SK-N-SH (cell line): ENCODE measurements around the gene TBX19. TPM values are rescaled to one million over a fixed set of nuclear protein-coding genes. Genes with fewer than 3 reads are reported as not detected.

Source experiments
- CTCF ChIA-PET: fragments of 300-600, 350-600 bp; formaldehyde crosslinking; extraction: SDS; loops from one replicate; lab custom pipeline; 2021; lab: Yijun Ruan, JAX
- POLR2A ChIA-PET: fragments of 350-600 bp; sonication (Branson Sonifier 250); formaldehyde crosslinking; extraction: SDS; loops from one replicate; lab custom pipeline; 2020; ENCODE audit warnings: antibody characterized with exemption, inconsistent platforms; lab: Yijun Ruan, JAX
- DNase-seq: peaks from one replicate; pipeline ENCODE4 v3.0.0; 2012
- H2AFZ ChIP-seq: fragments of 200-600 bp; sonication (generic); 2 replicates; pipeline ENCODE4 v1.8.1; 2016; ENCODE audit warnings: antibody characterized with exemption, mild to moderate bottlenecking, low read depth
- H3F3A ChIP-seq: fragments of 200-600 bp; sonication (generic); replicated peaks from 2 replicates; pipeline ENCODE3; 2016; ENCODE audit warnings: antibody characterized with exemption, mild to moderate bottlenecking; ENCODE audit not compliant: insufficient read depth
- H3K27ac ChIP-seq, 2 experiments: fragments of 200-500 bp in 1 of 2; fragments of 200-600 bp in 1 of 2; sonication (Bioruptor generic) in 1 of 2; sonication (generic), shearing (Covaris generic) in 1 of 2; 2 replicates each; pipeline versions ENCODE4 v1.5.1 to v1.6.1; 2014 to 2016; ENCODE audit warnings: low read depth in 2 of 2, inconsistent platforms in 1 of 2, low read length in 1 of 2, mild to moderate bottlenecking in 1 of 2, mixed read lengths in 1 of 2
- H3K27me3 ChIP-seq: fragments of 200-600 bp; sonication (generic), shearing (Covaris generic); 2 replicates; pipeline ENCODE4 v1.6.1; 2016; ENCODE audit warnings: mixed run types; ENCODE audit not compliant: insufficient read depth
- H3K36me3 ChIP-seq, 2 experiments: fragments of 200-500 bp in 1 of 2; fragments of 200-600 bp in 1 of 2; sonication (Bioruptor generic) in 1 of 2; sonication (generic) in 1 of 2; replicated peaks in 1 of 2; 2 replicates each; pipeline versions ENCODE3 to v1.5.1; 2014 to 2016; ENCODE audit warnings: low read length in 1 of 2, mild to moderate bottlenecking in 1 of 2; ENCODE audit not compliant: insufficient read depth in 2 of 2, control insufficient read depth in 1 of 2
- H3K4me1 ChIP-seq, 2 experiments: fragments of 200-500 bp in 1 of 2; fragments of 200-600 bp in 1 of 2; sonication (Bioruptor generic) in 1 of 2; sonication (generic), shearing (Covaris generic) in 1 of 2; 2 replicates each; pipeline versions ENCODE4 v1.5.1 to v1.6.1; 2014 to 2016; ENCODE audit warnings: low read depth in 1 of 2, low read length in 1 of 2, mixed run types in 1 of 2; ENCODE audit not compliant: insufficient read depth in 2 of 2, control insufficient read depth in 1 of 2
- H3K4me2 ChIP-seq: fragments of 200-600 bp; sonication (generic), shearing (Covaris generic); 2 replicates; pipeline ENCODE4 v1.6.1; 2017; ENCODE audit warnings: mixed run types
- H3K4me3 ChIP-seq, 2 experiments: fragments of 200-500 bp in 1 of 2; fragments of 200-600 bp in 1 of 2; sonication (Bioruptor generic) in 1 of 2; sonication (generic), shearing (Covaris generic) in 1 of 2; 2 replicates each; pipeline versions ENCODE4 v1.5.1 to v1.8.1; 2014 to 2016; ENCODE audit warnings: low read depth in 2 of 2, inconsistent platforms in 1 of 2, low read length in 1 of 2, mild to moderate bottlenecking in 1 of 2, mixed read lengths in 1 of 2, moderate library complexity in 1 of 2
- H3K79me2 ChIP-seq: fragments of 200-600 bp; sonication (generic); 2 replicates; pipeline ENCODE4 v1.8.1; 2017; ENCODE audit warnings: mild to moderate bottlenecking; ENCODE audit not compliant: insufficient read depth
- H3K9ac ChIP-seq: fragments of 200-600 bp; sonication (generic); 2 replicates; pipeline ENCODE4 v1.6.1; 2017; ENCODE audit warnings: mixed run types
- H3K9me2 ChIP-seq: fragments of 200-600 bp; sonication (generic); 2 replicates; pipeline ENCODE4 v1.6.1; 2017; ENCODE audit warnings: mixed run types
- H3K9me3 ChIP-seq: fragments of 200-600 bp; sonication (generic); 2 replicates; pipeline ENCODE4 v1.6.1; 2017; ENCODE audit warnings: mixed run types, mild to moderate bottlenecking, moderate library complexity
- H4K20me1 ChIP-seq: fragments of 200-600 bp; sonication (generic); 2 replicates; pipeline ENCODE4 v1.6.1; 2017; ENCODE audit warnings: mild to moderate bottlenecking, mixed run types; ENCODE audit not compliant: insufficient read depth
- CHD2 ChIP-seq: fragments of 150-350 bp; IDR thresholded peaks from 2 replicates; pipeline ENCODE4 v1.6.1; 2018; ENCODE audit warnings: low read length; ENCODE audit not compliant: partially characterized antibody
- EP300 ChIP-seq, 2 experiments: IDR thresholded peaks; 2 replicates each; pipeline versions ENCODE4 v1.4.0 to v1.6.1; 2012; ENCODE audit warnings: borderline replicate concordance in 1 of 2, low read depth in 1 of 2, low read length in 1 of 2
- EZH2phosphoT487 ChIP-seq: fragments of 200-600 bp; sonication (generic); IDR thresholded peaks from 2 replicates; pipeline ENCODE4 v1.6.1; 2017; ENCODE audit warnings: low read depth, mixed run types, mild to moderate bottlenecking, antibody characterized with exemption, moderate library complexity, borderline replicate concordance
- GATA2 ChIP-seq: sonication (generic); formaldehyde crosslinking; IDR thresholded peaks from 2 replicates; pipeline ENCODE4 v1.5.0; 2020; ENCODE audit warnings: mild to moderate bottlenecking, missing genetic modification reagents
- NFIC ChIP-seq: IDR thresholded peaks from 2 replicates; pipeline ENCODE4 v1.4.0; 2012; ENCODE audit warnings: borderline replicate concordance
- NRF1 ChIP-seq: IDR thresholded peaks from 2 replicates; pipeline ENCODE4 v1.6.1; 2012; ENCODE audit warnings: low read depth, mild to moderate bottlenecking, low read length
- RCOR1 ChIP-seq: fragments of 150-350 bp; IDR thresholded peaks from 2 replicates; pipeline ENCODE4 v1.6.1; 2017; ENCODE audit warnings: antibody characterized with exemption, low read length
- REST ChIP-seq: IDR thresholded peaks from 2 replicates; pipeline ENCODE4 v1.6.1; 2012; ENCODE audit warnings: mild to moderate bottlenecking, low read depth, low read length, moderate library complexity
- RXRA ChIP-seq: IDR thresholded peaks from 2 replicates; pipeline ENCODE4 v1.4.0; 2012; ENCODE audit warnings: low read depth, mild to moderate bottlenecking, borderline replicate concordance
- SIN3A ChIP-seq: IDR thresholded peaks from 2 replicates; pipeline ENCODE4 v1.6.1; 2012; ENCODE audit warnings: low read depth, mild to moderate bottlenecking, low read length, moderate library complexity, borderline replicate concordance
- SMC3 ChIP-seq: IDR thresholded peaks from 2 replicates; pipeline ENCODE4 v1.6.1; 2012; ENCODE audit warnings: low read depth, low read length, improper control_type of control experiment
- TCF12 ChIP-seq: IDR thresholded peaks from 2 replicates; pipeline ENCODE4 v1.4.0; 2012
- USF1 ChIP-seq: IDR thresholded peaks from 2 replicates; pipeline ENCODE4 v1.4.0; 2012; ENCODE audit warnings: low read depth, borderline replicate concordance
- YY1 ChIP-seq: IDR thresholded peaks from 2 replicates; pipeline ENCODE4 v1.4.0; 2012; ENCODE audit warnings: low read depth, mild to moderate bottlenecking
- WGBS: methylation state at CpG from one replicate; pipeline ENCODE4 v1.1.6; 2017; ENCODE audit warnings: low lambda C conversion rate; 5-methylcytosine and 5-hydroxymethylcytosine counted together
- polyA plus RNA-seq, 3 experiments: library from polyadenylated mRNA; depleted of rRNA; stranded (reverse); fragments of >200 nt; gene quantifications; 2 replicates each; pipeline ENCODE4 v1.2.3, GENCODE V29; 2012
- TF ChIP-seq, protein P1 (sequence below): fragments of 150-350 bp; IDR thresholded peaks from 2 replicates; pipeline ENCODE4 v1.6.1; 2016; ENCODE audit warnings: mild to moderate bottlenecking, low read depth, low read length
- TF ChIP-seq, protein P2 (sequence below): fragments of 200-600 bp; sonication (generic); IDR thresholded peaks from 2 replicates; pipeline ENCODE4 v1.6.1; 2017; ENCODE audit warnings: antibody characterized with exemption, mild to moderate bottlenecking, moderate library complexity
- TF ChIP-seq, protein P3 (sequence below): IDR thresholded peaks from 2 replicates; pipeline ENCODE4; 2012

Gene TBX19
- polyA plus RNA-seq, 1 of the 3 experiments (the other 2 are of a cell fraction): 2.7 TPM

DNA sequence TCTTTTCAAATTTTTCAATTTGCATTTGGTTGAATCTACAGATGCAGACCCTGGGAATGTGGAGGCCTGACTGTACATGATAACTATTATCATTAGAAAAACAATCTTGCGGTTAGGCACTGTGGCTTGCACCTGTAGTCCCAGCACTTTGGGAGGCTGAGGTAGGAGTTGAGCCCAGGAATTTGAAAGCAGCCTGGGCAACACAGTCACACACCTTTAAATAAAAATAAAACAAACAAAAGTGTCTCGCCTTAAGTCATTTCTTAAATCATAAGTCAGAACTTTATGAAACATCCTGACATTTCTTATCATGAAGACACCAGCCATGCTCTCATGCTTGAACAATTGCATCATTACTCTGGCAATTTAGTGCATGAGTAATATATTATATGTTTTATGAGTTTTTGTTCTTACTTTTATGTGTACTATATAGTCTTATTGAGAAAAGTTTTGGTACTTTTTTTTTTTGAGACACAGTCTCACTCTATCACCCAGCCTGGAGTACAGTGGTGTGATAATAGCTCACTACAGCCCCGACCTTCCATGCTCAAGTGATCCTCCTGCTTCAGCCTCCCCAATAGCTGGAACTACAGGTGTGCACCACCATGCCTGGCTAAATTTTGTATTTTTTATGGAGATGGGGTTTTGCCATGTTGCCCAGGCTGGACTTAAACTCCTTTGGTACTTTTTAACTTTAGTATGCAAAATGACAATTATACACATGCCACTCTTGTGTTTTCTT lies 7.8 kb downstream of the TBX19 start:
- DNase-seq: no peak
- CTCF ChIA-PET: no interaction called here
- H3K4me2 ChIP-seq: no peak overlapping the region

GRCh38 chr1:168291222-168291837 lies 10.7 kb downstream of the TBX19 start:
- TF ChIP-seq NRF1 (no peak), RCOR1 (no peak), NFIC (no peak), SIN3A (no peak), SMC3 (no peak), REST (no peak), GATA2 (CRISPR knock-in tag) (no peak), RXRA (no peak), USF1 (no peak), TCF12 (no peak), EP300 (IDR thresholded peaks at IDR 0.05; ENCODE audit: borderline replicate concordance in 1 of 2, low read depth in 1 of 2, low read length in 1 of 2) (no peak), CHD2 (no peak), YY1 (no peak)
- TF ChIP-seq, protein P1, sequence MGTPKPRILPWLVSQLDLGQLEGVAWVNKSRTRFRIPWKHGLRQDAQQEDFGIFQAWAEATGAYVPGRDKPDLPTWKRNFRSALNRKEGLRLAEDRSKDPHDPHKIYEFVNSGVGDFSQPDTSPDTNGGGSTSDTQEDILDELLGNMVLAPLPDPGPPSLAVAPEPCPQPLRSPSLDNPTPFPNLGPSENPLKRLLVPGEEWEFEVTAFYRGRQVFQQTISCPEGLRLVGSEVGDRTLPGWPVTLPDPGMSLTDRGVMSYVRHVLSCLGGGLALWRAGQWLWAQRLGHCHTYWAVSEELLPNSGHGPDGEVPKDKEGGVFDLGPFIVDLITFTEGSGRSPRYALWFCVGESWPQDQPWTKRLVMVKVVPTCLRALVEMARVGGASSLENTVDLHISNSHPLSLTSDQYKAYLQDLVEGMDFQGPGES: no peak
- TF ChIP-seq, protein P2, sequence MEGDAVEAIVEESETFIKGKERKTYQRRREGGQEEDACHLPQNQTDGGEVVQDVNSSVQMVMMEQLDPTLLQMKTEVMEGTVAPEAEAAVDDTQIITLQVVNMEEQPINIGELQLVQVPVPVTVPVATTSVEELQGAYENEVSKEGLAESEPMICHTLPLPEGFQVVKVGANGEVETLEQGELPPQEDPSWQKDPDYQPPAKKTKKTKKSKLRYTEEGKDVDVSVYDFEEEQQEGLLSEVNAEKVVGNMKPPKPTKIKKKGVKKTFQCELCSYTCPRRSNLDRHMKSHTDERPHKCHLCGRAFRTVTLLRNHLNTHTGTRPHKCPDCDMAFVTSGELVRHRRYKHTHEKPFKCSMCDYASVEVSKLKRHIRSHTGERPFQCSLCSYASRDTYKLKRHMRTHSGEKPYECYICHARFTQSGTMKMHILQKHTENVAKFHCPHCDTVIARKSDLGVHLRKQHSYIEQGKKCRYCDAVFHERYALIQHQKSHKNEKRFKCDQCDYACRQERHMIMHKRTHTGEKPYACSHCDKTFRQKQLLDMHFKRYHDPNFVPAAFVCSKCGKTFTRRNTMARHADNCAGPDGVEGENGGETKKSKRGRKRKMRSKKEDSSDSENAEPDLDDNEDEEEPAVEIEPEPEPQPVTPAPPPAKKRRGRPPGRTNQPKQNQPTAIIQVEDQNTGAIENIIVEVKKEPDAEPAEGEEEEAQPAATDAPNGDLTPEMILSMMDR: no peak
- Histone ChIP-seq H3K27me3 (no peaks in the 10 kb centered on the region), H3K9ac (no peak overlapping the region), H3K27ac (no peak overlapping the region), H3K4me1 (peaks cover 0 to 10% of the 10 kb centered on the region in 2 experiments; a peak in 1 of 4 replicates), H2AFZ (no peak overlapping the region), H3K9me3 (no peaks in the 10 kb centered on the region), H3K36me3 (peaks cover 0 to 4% of the 10 kb centered on the region in 2 experiments), H4K20me1 (no peaks in the 10 kb centered on the region), H3K4me2 (no peak overlapping the region), H3K79me2 (no peaks in the 10 kb centered on the region), H3F3A (peaks cover 6% of the 10 kb centered on the region), H3K4me3 (no peak overlapping the region), H3K9me2 (no peaks in the 10 kb centered on the region)
- ChIA-PET POLR2A (no interaction called here), CTCF (interaction anchor here (1.0 kb wide), 2 partner anchors 11 to 57 kb away, joined by 3 to 4 read pairs; partner anchors contain the start of gene TBX19)
- 93% methylated on average over 15 of the region's 15 CpGs for WGBS
- no peak for DNase-seq

More for the DNA sequence above, 7.8 kb downstream of the TBX19 start:
- H3K9me2 ChIP-seq: no peaks in the 10 kb centered on the region
- no peak overlapping the region for H3K27ac ChIP-seq
- H4K20me1 ChIP-seq: no peaks in the 10 kb centered on the region
- H3K9ac ChIP-seq: no peak overlapping the region
- no peak overlapping the region for H2AFZ ChIP-seq
- H3K79me2 ChIP-seq: no peaks in the 10 kb centered on the region
- peaks cover 0 to 4% of the 10 kb centered on the region in 2 experiments for H3K36me3 ChIP-seq
- H3F3A ChIP-seq: peaks cover 6% of the 10 kb centered on the region
- no peaks in the 10 kb centered on the region for H3K9me3 ChIP-seq
- H3K4me3 ChIP-seq: no peak overlapping the region
- POLR2A ChIA-PET: no interaction called here
- 62% methylated on average over 3 of the region's 3 CpGs for WGBS
- no peak for TF ChIP-seq EZH2phosphoT487
- TF ChIP-seq, protein P3, sequence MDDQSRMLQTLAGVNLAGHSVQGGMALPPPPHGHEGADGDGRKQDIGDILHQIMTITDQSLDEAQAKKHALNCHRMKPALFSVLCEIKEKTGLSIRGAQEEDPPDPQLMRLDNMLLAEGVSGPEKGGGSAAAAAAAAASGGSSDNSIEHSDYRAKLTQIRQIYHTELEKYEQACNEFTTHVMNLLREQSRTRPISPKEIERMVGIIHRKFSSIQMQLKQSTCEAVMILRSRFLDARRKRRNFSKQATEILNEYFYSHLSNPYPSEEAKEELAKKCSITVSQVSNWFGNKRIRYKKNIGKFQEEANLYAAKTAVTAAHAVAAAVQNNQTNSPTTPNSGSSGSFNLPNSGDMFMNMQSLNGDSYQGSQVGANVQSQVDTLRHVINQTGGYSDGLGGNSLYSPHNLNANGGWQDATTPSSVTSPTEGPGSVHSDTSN: peak; percentile 37; the same call in 1 of the 2 replicates
- H3K27me3 ChIP-seq: no peaks in the 10 kb centered on the region
- peaks cover 0 to 10% of the 10 kb centered on the region in 2 experiments; a peak in 1 of 4 replicates for H3K4me1 ChIP-seq
